B cell (primary cell): ENCODE results near the gene C21orf58. TPM values are rescaled to one million over a fixed set of nuclear protein-coding genes. Genes with fewer than 3 reads are reported as not detected.

Experiments used
- ATAC-seq: fragments of 200-7000 bp; cut with Tn5 transposase; one replicate; pipeline ENCODE4 v1.10.0; 2021; ENCODE audit warnings: low read depth, mild to moderate bottlenecking, moderate number of reproducible peaks, moderate library complexity
- CTCF ChIA-PET: fragments of 350-600 bp; sonication (Branson Sonifier 250); formaldehyde crosslinking; loops from one replicate; lab custom pipeline; 2021; ENCODE audit warnings: antibody characterized with exemption, inconsistent platforms; lab: Charles Lee
- POLR2A ChIA-PET: fragments of 350-600 bp; sonication (Branson Sonifier 250); formaldehyde crosslinking; loops from one replicate; lab custom pipeline; 2021; ENCODE audit warnings: antibody characterized with exemption; lab: Charles Lee
- DNase-seq: peaks from one replicate; pipeline ENCODE4 v3.0.0; 2013
- H2AFZ ChIP-seq: 2 replicates; pipeline ENCODE4 v1.6.1; 2012; ENCODE audit warnings: mild to moderate bottlenecking, low read depth, low read length; ENCODE audit not compliant: insufficient read depth, poor library complexity, severe bottlenecking
- H3K27ac ChIP-seq, 2 donors: 1 replicate in 1 of 2; 2 replicates in 1 of 2; pipeline ENCODE4 v1.5.1; 2012 to 2013; ENCODE audit warnings: low read length in 2 of 2, mild to moderate bottlenecking in 2 of 2, moderate library complexity in 1 of 2
- H3K27me3 ChIP-seq, 4 experiments: fragments of 200-600 bp in 1 of 4; sonication (generic) in 1 of 4; replicated peaks in 1 of 4; 1 replicate in 2 of 4; 2 replicates in 2 of 4; pipeline versions ENCODE4 v1.6.1 to v1.7.0; 2013 to 2016; ENCODE audit warnings: low read length in 3 of 4, mild to moderate bottlenecking in 2 of 4, mixed read lengths in 1 of 4, moderate library complexity in 1 of 4; ENCODE audit not compliant: insufficient read depth in 4 of 4, control insufficient read depth in 3 of 4; ENCODE audit errors: control extremely low read depth in 1 of 4
- H3K36me3 ChIP-seq, 2 experiments: replicated peaks in 1 of 2; 1 replicate in 1 of 2; 2 replicates in 1 of 2; pipeline versions ENCODE4 v1.6.1 to v1.7.1; 2013; ENCODE audit warnings: low read length in 1 of 2; ENCODE audit not compliant: insufficient read depth in 2 of 2, control insufficient read depth in 1 of 2; ENCODE audit errors: control extremely low read depth in 1 of 2, extremely low read depth in 1 of 2
- H3K4me1 ChIP-seq, 2 donors: fragments of 200-600 bp in 1 of 2; sonication (generic) in 1 of 2; 1 replicate in 1 of 2; 2 replicates in 1 of 2; pipeline versions ENCODE4 v1.5.1 to v1.6.1; 2013 to 2017; ENCODE audit warnings: low read length in 2 of 2; ENCODE audit not compliant: control insufficient read depth in 2 of 2, insufficient read depth in 2 of 2
- H3K4me2 ChIP-seq: replicated peaks from 2 replicates; pipeline ENCODE3; 2012; ENCODE audit warnings: mild to moderate bottlenecking, low read depth, low read length; ENCODE audit not compliant: poor library complexity, severe bottlenecking
- H3K4me3 ChIP-seq, 5 experiments: fragments of 200-600 bp in 1 of 5; sonication (generic) in 1 of 5; 1 replicate in 3 of 5; 2 replicates in 2 of 5; pipeline versions ENCODE4 v1.5.1 to v1.7.0; 2011 to 2016; ENCODE audit warnings: low read length in 4 of 5, mild to moderate bottlenecking in 4 of 5, low read depth in 2 of 5, control low read depth in 1 of 5, moderate library complexity in 1 of 5; ENCODE audit not compliant: insufficient read depth in 1 of 5; ENCODE audit errors: control extremely low read depth in 1 of 5, extremely low read depth in 1 of 5
- H3K79me2 ChIP-seq: fragments of 200-600 bp; sonication (generic); one replicate; pipeline ENCODE4 v1.6.0; 2016; ENCODE audit warnings: low read length; ENCODE audit not compliant: control insufficient read depth, insufficient read depth
- H3K9ac ChIP-seq: fragments of 200-600 bp; sonication (generic); 2 replicates; pipeline ENCODE4 v1.6.1; 2017; ENCODE audit warnings: mild to moderate bottlenecking, low read length, moderate library complexity
- H3K9me3 ChIP-seq, 3 donors: one replicate each; pipeline versions ENCODE4 v1.6.1 to v1.7.1; 2013; ENCODE audit warnings: low read length in 2 of 3; ENCODE audit not compliant: control insufficient read depth in 2 of 3, insufficient read depth in 1 of 3; ENCODE audit errors: control extremely low read depth in 1 of 3
- H4K20me1 ChIP-seq: 2 replicates; pipeline ENCODE4 v1.6.0; 2012; ENCODE audit warnings: mild to moderate bottlenecking, low read length; ENCODE audit not compliant: insufficient read depth, control insufficient read depth, poor library complexity, severe bottlenecking
- H3K27ac Mint-ChIP-seq: one replicate; pipeline ENCODE4 v1.8.0; 2021; ENCODE audit warnings: mixed read lengths
- H3K27me3 Mint-ChIP-seq: one replicate; pipeline ENCODE4 v1.8.0; 2021; ENCODE audit warnings: mixed read lengths
- H3K4me1 Mint-ChIP-seq: one replicate; pipeline ENCODE4 v1.8.0; 2021; ENCODE audit warnings: mixed read lengths
- H3K4me3 Mint-ChIP-seq: one replicate; pipeline ENCODE4 v1.8.0; 2021; ENCODE audit warnings: mixed read lengths
- H3K9me3 Mint-ChIP-seq: one replicate; pipeline ENCODE4 v1.8.0; 2022; ENCODE audit warnings: mixed read lengths; ENCODE audit not compliant: insufficient read depth
- EZH2 ChIP-seq: IDR thresholded peaks from 2 replicates; pipeline ENCODE4 v1.6.1; 2012; ENCODE audit warnings: borderline replicate concordance, low read depth, mild to moderate bottlenecking, moderate library complexity, low read length; ENCODE audit not compliant: insufficient read depth, poor library complexity, severe bottlenecking
- WGBS: methylation state at CpG from one replicate; pipeline ENCODE4 v1.1.5; 2013; ENCODE audit warnings: missing lambda C conversion rate; ENCODE audit not compliant: insufficient coverage; 5-methylcytosine and 5-hydroxymethylcytosine counted together
- intact Hi-C: fragments of 100-400 bp; cut with micrococcal nuclease; formaldehyde crosslinking; loops from one replicate; pipeline ENCODE4 v1.10.0; 2022
- polyA plus RNA-seq: library from polyadenylated mRNA; depleted of rRNA; stranded (reverse); fragments of >200 nt; gene quantifications from 2 replicates; pipeline ENCODE4 v1.2.3, GENCODE V29; 2012
- total RNA-seq, 2 donors: library from RNA; stranded (reverse); fragments of 120-200 nt in 1 of 2; gene quantifications; 1 replicate in 1 of 2; 2 replicates in 1 of 2; pipeline versions ENCODE4 v1.2.3 to v1.2.4, GENCODE V29; 2013 to 2022
- TF ChIP-seq, protein P1 (sequence below): fragments of 200-600 bp; IDR thresholded peaks from one replicate; pipeline ENCODE4 v1.8.0; 2022; ENCODE audit warnings: antibody characterized with exemption, mild to moderate bottlenecking

Gene C21orf58
- total and polyA plus RNA-seq, 2 donors (not counting 1 experiment from before 2014, with no cell fraction given) = 6.3 to 9.5 TPM

GRCh38 chr21:46291561-46291960 is 32.1 kb downstream of the C21orf58 start:
- H2AFZ ChIP-seq = no peak overlapping the region
- H3K4me3 ChIP-seq = no peak overlapping the region
- H3K27me3 Mint-ChIP-seq = no peaks in the 10 kb centered on the region
- H3K9me3 ChIP-seq = peaks cover 0 to 12% (median 3%) of the 10 kb centered on the region in 3 donors
- intact Hi-C loops = no loop called here
- ATAC-seq (no peak), DNase-seq (no peak)
- peaks cover 2 to 12% of the 10 kb centered on the region in 2 experiments for H3K36me3 ChIP-seq
- peaks cover 22% of the 10 kb centered on the region for H3K4me1 Mint-ChIP-seq
- TF ChIP-seq, protein P1, sequence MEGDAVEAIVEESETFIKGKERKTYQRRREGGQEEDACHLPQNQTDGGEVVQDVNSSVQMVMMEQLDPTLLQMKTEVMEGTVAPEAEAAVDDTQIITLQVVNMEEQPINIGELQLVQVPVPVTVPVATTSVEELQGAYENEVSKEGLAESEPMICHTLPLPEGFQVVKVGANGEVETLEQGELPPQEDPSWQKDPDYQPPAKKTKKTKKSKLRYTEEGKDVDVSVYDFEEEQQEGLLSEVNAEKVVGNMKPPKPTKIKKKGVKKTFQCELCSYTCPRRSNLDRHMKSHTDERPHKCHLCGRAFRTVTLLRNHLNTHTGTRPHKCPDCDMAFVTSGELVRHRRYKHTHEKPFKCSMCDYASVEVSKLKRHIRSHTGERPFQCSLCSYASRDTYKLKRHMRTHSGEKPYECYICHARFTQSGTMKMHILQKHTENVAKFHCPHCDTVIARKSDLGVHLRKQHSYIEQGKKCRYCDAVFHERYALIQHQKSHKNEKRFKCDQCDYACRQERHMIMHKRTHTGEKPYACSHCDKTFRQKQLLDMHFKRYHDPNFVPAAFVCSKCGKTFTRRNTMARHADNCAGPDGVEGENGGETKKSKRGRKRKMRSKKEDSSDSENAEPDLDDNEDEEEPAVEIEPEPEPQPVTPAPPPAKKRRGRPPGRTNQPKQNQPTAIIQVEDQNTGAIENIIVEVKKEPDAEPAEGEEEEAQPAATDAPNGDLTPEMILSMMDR = no peak
- TF ChIP-seq EZH2 = no peak
- ChIA-PET CTCF (no interaction called here), POLR2A (no interaction called here)
- H3K27ac Mint-ChIP-seq = no peak overlapping the region
- WGBS = 94% methylated on average over 2 of the region's 2 CpGs
- peaks cover 2% of the 10 kb centered on the region for H3K79me2 ChIP-seq
- H3K4me1 ChIP-seq = peaks cover 16 to 23% of the 10 kb centered on the region in 2 donors
- no peak overlapping the region for H3K27ac ChIP-seq
- no peaks in the 10 kb centered on the region for H4K20me1 ChIP-seq
- H3K9ac ChIP-seq = no peak overlapping the region
- no peaks in the 10 kb centered on the region for H3K27me3 ChIP-seq
- H3K4me2 ChIP-seq = no peak overlapping the region
- no peaks in the 10 kb centered on the region for H3K9me3 Mint-ChIP-seq
- no peak overlapping the region for H3K4me3 Mint-ChIP-seq

DNA sequence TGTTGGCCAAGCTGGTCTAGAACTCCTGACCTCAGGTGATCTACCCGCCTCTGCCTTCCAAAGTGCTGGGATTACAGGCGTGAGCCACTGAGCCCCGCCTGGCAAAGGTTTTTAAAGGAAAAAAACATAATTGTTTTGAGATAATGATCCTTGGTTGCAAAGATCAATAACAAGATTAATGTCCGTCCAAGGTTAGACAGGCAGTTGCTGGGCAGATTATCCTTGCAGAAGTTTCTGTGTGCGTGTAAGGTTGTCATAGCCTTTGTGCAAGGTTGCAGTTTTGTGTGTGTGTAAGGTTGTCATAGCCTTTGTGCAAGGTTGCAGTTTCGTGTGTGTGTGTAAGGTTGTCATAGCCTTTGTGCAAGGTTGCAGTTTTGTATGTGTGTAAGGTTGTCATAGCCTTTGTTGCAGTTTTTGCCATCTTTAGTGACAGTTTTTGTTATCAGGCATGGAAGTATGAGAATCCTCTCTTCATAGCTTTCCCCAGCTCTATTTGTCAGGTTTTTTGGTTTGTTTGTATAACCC is 34.0 kb downstream of the C21orf58 start:
- H3K9ac ChIP-seq = no peak overlapping the region
- ATAC-seq (no peak), DNase-seq (no peak)
- Mint-ChIP-seq H3K4me3 (no peak overlapping the region), H3K27ac (peak overlapping the region; percentile 29), H3K27me3 (no peaks in the 10 kb centered on the region), H3K9me3 (no peaks in the 10 kb centered on the region), H3K4me1 (peaks cover 28% of the 10 kb centered on the region)
- peaks cover 0 to 9% (median 3%) of the 10 kb centered on the region in 3 donors for H3K9me3 ChIP-seq
- peaks cover 2 to 12% of the 10 kb centered on the region in 2 experiments for H3K36me3 ChIP-seq
- no peaks in the 10 kb centered on the region for H3K27me3 ChIP-seq
- ChIA-PET CTCF (interaction anchor here (0.7 kb wide), 1 partner anchor 11 kb away, joined by 4 read pairs; no protein-coding TSS in a partner anchor), POLR2A (no interaction called here)
- H3K79me2 ChIP-seq = peaks cover 11% of the 10 kb centered on the region
- no peak overlapping the region for H3K4me3 ChIP-seq
- no peak overlapping the region for H3K4me2 ChIP-seq
- H4K20me1 ChIP-seq = peaks cover 6% of the 10 kb centered on the region
- intact Hi-C loops = no loop called here
- TF ChIP-seq, protein P1 = no peak
- TF ChIP-seq EZH2 = no peak
- WGBS = 73% methylated on average over 6 of the region's 6 CpGs
- no peak overlapping the region for H3K27ac ChIP-seq
- no peak overlapping the region for H2AFZ ChIP-seq
- H3K4me1 ChIP-seq = peaks cover 15 to 28% of the 10 kb centered on the region in 2 donors
